Femur (tissue), 1 donor: ENCODE data around the gene FBXL4.

Experiments
- DNase-seq: peaks from one replicate; pipeline ENCODE4 v3.0.0-alpha.2; 2017

The FBXL4 gene

GRCh38 chr6:98877250-98877649 lies 70.5 kb downstream of the FBXL4 start:
- DNase-seq = no peak

- no peak for DNase-seq
Measured at GRCh38 chr6:98875375-98875774, 72.4 kb downstream of the FBXL4 start.

GRCh38 chr6:98871821-98872220 lies 75.9 kb downstream of the FBXL4 start:
- no peak for DNase-seq

- no peak for DNase-seq
Measured at GRCh38 chr6:98871057-98871456, 76.7 kb downstream of the FBXL4 start.

GRCh38 chr6:98864497-98864896 lies 83.2 kb downstream of the FBXL4 start:
- no peak for DNase-seq

- no peak for DNase-seq
Measured at GRCh38 chr6:98848539-98849242, 99.1 kb downstream of the FBXL4 start.

- no peak for DNase-seq
Measured at GRCh38 chr6:98847779-98848538, 99.8 kb downstream of the FBXL4 start.

GRCh38 chr6:98847416-98847778 lies 100.3 kb downstream of the FBXL4 start:
- no peak for DNase-seq

GRCh38 chr6:98846021-98846380 lies 101.7 kb downstream of the FBXL4 start:
- no peak for DNase-seq

- DNase-seq = peak; percentile 88
Measured at GRCh38 chr6:98845211-98846020, 102.3 kb downstream of the FBXL4 start.

- no peak for DNase-seq
Measured at GRCh38 chr6:98844244-98845210, 103.2 kb downstream of the FBXL4 start.

- DNase-seq = no peak
Measured at GRCh38 chr6:98843271-98844243, 104.2 kb downstream of the FBXL4 start.

GRCh38 chr6:98842342-98843180 lies 105.2 kb downstream of the FBXL4 start:
- no peak for DNase-seq

GRCh38 chr6:98841621-98842341 lies 106.0 kb downstream of the FBXL4 start:
- DNase-seq = no peak

- DNase-seq = no peak
Measured at GRCh38 chr6:98840996-98841513, 106.7 kb downstream of the FBXL4 start.

- DNase-seq = no peak
Measured at GRCh38 chr6:98840385-98840784, 107.4 kb downstream of the FBXL4 start.

GRCh38 chr6:98839781-98840361 lies 107.9 kb downstream of the FBXL4 start:
- DNase-seq = no peak

GRCh38 chr6:98838975-98839374 lies 108.8 kb downstream of the FBXL4 start:
- DNase-seq = no peak

GRCh38 chr6:98838032-98838431 lies 109.7 kb downstream of the FBXL4 start:
- no peak for DNase-seq
